HG02943 (cell line): ENCODE measurements around the gene OPTC.

ENCODE experiments used
- ATAC-seq: cut with Tn5 transposase; IDR thresholded peaks from one replicate; pipeline ENCODE4 v1.9.1; 2021; ENCODE audit warnings: mild to moderate bottlenecking, low read depth, moderate library complexity; ENCODE audit not compliant: unreplicated experiment

Gene OPTC

GRCh38 chr1:203528976-203529835 lies 35.3 kb downstream of the OPTC start:
- ATAC-seq: no peak

GRCh38 chr1:203531063-203531462 lies 37.1 kb downstream of the OPTC start:
- ATAC-seq: no peak

- no peak for ATAC-seq
Observed at GRCh38 chr1:203534012-203534411, 40.1 kb downstream of the OPTC start.

- ATAC-seq: no peak
Observed at GRCh38 chr1:203534526-203534925, 40.6 kb downstream of the OPTC start.

GRCh38 chr1:203536575-203536974 lies 42.6 kb downstream of the OPTC start:
- no peak for ATAC-seq

- no peak for ATAC-seq
Observed at GRCh38 chr1:203536980-203537455, 43.1 kb downstream of the OPTC start.

GRCh38 chr1:203537806-203538464 lies 44.0 kb downstream of the OPTC start:
- no peak for ATAC-seq

- no peak for ATAC-seq
Observed at GRCh38 chr1:203538726-203539125, 44.8 kb downstream of the OPTC start.

- no peak for ATAC-seq
Observed at GRCh38 chr1:203539831-203540546, 46.0 kb downstream of the OPTC start.

- no peak for ATAC-seq
Observed at GRCh38 chr1:203544485-203544884, 50.5 kb downstream of the OPTC start.

GRCh38 chr1:203544978-203545816 lies 51.2 kb downstream of the OPTC start:
- no peak for ATAC-seq

GRCh38 chr1:203546274-203546673 lies 52.3 kb downstream of the OPTC start:
- ATAC-seq: no peak

GRCh38 chr1:203547147-203547546 lies 53.2 kb downstream of the OPTC start:
- ATAC-seq: no peak

- ATAC-seq: no peak
Observed at GRCh38 chr1:203547771-203548421, 53.9 kb downstream of the OPTC start.

GRCh38 chr1:203548892-203549291 lies 54.9 kb downstream of the OPTC start:
- no peak for ATAC-seq

- no peak for ATAC-seq
Observed at GRCh38 chr1:203549309-203549708, 55.4 kb downstream of the OPTC start.

- ATAC-seq: no peak
Observed at GRCh38 chr1:203550846-203551245, 56.9 kb downstream of the OPTC start.

- ATAC-seq: no peak
Observed at GRCh38 chr1:203551550-203551949, 57.6 kb downstream of the OPTC start.

- ATAC-seq: no peak
Observed at GRCh38 chr1:203553496-203553895, 59.5 kb downstream of the OPTC start.

- no peak for ATAC-seq
Observed at GRCh38 chr1:203554071-203554470, 60.1 kb downstream of the OPTC start.
